Naive B cell (primary cell): Measurements from ENCODE around the gene PCDH1. TPM values are rescaled to one million over a fixed set of nuclear protein-coding genes. Genes with fewer than 3 reads are reported as not detected.

Experiments
- ATAC-seq, 2 donors: fragments of 150-1000 bp; cut with Tn5 transposase; 2 replicates each; pipeline ENCODE4 v1.10.0; 2021; ENCODE audit warnings: low read depth in 2 of 2, mild to moderate bottlenecking in 2 of 2, moderate library complexity in 2 of 2
- DNase-seq: peaks from one replicate; pipeline ENCODE4 v3.0.0; 2022
- H3K27ac Mint-ChIP-seq, 6 donors: one replicate each; pipeline ENCODE4 v1.8.0; 2020 to 2022; ENCODE audit warnings: mild to moderate bottlenecking in 6 of 6, mixed read lengths in 6 of 6, moderate library complexity in 5 of 6, inconsistent platforms in 2 of 6
- H3K27me3 Mint-ChIP-seq, 3 donors: one replicate each; pipeline ENCODE4 v1.8.0; 2021 to 2022; ENCODE audit warnings: mixed read lengths in 3 of 3, mild to moderate bottlenecking in 1 of 3
- H3K36me3 Mint-ChIP-seq, 2 donors: one replicate each; pipeline ENCODE4 v1.8.0; 2020 to 2022; ENCODE audit warnings: mixed read lengths in 2 of 2, inconsistent platforms in 1 of 2, mild to moderate bottlenecking in 1 of 2
- H3K4me1 Mint-ChIP-seq, 3 donors: one replicate each; pipeline ENCODE4 v1.8.0; 2020 to 2022; ENCODE audit warnings: mixed read lengths in 3 of 3, inconsistent platforms in 1 of 3, mild to moderate bottlenecking in 1 of 3, moderate library complexity in 1 of 3
- H3K4me3 Mint-ChIP-seq, 8 donors: one replicate each; pipeline ENCODE4 v1.8.0; 2020 to 2022; ENCODE audit warnings: mild to moderate bottlenecking in 8 of 8, mixed read lengths in 8 of 8, moderate library complexity in 8 of 8, inconsistent platforms in 2 of 8
- H3K9me3 Mint-ChIP-seq, 7 donors: one replicate each; pipeline ENCODE4 v1.8.0; 2020 to 2022; ENCODE audit warnings: mixed read lengths in 7 of 7, mild to moderate bottlenecking in 5 of 7, inconsistent platforms in 2 of 7, moderate library complexity in 1 of 7
- polyA plus RNA-seq, 6 donors: library from polyadenylated mRNA; unstranded; fragments of 300-500 nt; fragmentation: Illumina TruSeq; gene quantifications; one replicate each; pipeline ENCODE4 v1.2.3, GENCODE V29; 2021; ENCODE audit warnings: low read depth in 6 of 6

The PCDH1 gene
- polyA plus RNA-seq, 6 donors from 2014 or later, result not detected

DNA sequence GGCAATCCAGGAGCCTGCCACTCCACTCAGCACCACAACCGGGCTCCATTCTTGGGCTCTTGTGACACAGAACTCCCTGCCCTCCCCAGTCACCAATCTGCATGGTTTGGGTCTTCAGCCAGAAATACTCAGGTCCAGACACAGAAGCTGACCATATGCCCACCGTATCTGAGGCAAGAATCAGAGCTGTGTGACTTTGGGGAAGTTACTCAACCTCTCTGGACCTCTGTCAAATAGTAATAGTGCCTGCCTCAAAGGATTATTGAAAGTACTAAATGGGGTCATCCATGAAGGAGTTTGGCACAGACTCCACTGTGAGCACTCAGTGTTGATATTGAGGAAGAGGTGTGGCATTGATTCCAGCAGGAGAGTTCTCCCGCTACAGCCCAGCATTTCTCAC, 67.5 kb downstream of the PCDH1 start:
- Mint-ChIP-seq H3K9me3 (no peaks in the 10 kb centered on the region), H3K4me1 (peaks cover 3 to 11% (median 4%) of the 10 kb centered on the region in 3 donors), H3K4me3 (no peak overlapping the region), H3K27ac (peak overlapping the region in 1 of 6 donors; percentile 76), H3K27me3 (peaks cover 54 to 74% (median 67%) of the 10 kb centered on the region in 3 donors), H3K36me3 (no peaks in the 10 kb centered on the region)
- DNase-seq, result no peak
- ATAC-seq, result no peak

DNA sequence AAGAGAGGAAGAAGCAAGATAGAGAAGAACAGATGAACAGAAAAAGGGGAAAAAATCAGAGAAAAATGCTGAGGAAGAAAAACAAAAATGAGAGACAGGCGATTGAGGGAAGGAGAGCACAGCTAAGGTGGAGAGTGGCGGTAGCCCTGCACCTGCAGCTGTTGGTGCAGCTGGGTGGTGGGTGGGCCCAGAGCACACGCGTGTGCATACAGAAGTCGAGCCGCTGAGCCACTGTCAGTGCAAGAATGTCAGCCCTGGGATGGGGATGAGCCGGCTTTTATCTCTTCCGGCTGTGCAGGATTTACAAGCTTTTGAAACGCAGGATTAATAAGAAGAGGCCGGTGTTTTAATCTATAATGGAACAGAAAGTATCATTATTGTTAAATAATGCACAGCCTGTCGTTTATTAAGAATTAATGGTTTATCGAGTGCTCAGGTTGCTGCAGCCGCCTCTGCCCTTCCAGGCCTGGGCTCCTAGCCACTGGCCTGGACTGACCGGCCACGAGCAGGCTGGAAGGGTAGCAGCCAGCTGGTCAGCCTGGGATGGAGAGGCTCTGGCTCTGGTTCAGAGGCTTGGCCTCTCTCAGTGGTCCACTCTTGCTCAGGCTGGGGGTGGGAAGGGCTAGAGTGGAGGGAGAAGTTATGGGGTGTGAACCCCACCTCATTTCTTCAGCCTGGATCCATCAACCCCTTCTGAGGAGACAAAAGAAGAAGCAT, 68.7 kb downstream of the PCDH1 start:
- no peak overlapping the region for H3K27ac Mint-ChIP-seq
- H3K36me3 Mint-ChIP-seq, result no peaks in the 10 kb centered on the region
- ATAC-seq (no peak), DNase-seq (no peak)
- H3K4me3 Mint-ChIP-seq, result no peak overlapping the region
- no peaks in the 10 kb centered on the region for H3K9me3 Mint-ChIP-seq
- peaks cover 62 to 77% (median 71%) of the 10 kb centered on the region in 3 donors for H3K27me3 Mint-ChIP-seq
- H3K4me1 Mint-ChIP-seq, result peaks cover 3 to 11% (median 4%) of the 10 kb centered on the region in 3 donors

DNA sequence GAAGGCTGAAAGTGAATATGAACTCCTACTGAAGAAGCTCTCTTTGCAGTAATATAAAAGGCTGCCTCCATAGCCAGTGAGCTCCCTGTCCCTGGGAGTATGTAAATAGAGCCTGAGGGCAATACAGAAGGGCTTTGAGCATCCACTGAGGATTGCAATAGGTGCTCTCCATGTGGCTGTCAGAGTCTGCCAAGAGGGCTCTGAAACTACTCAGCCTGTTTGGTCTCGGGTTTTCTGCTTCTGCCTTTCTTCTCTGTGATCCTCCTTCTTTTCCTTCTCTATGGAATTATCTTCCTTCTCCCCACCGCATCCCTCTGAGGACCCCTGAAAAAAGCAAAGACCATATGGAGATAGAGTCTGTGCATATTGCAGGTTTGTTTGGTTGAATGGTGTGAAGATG, 69.4 kb downstream of the PCDH1 start:
- H3K27ac Mint-ChIP-seq, result no peak overlapping the region
- H3K4me1 Mint-ChIP-seq, result peaks cover 3 to 11% (median 4%) of the 10 kb centered on the region in 3 donors
- ATAC-seq (no peak), DNase-seq (no peak)
- H3K9me3 Mint-ChIP-seq, result no peaks in the 10 kb centered on the region
- H3K27me3 Mint-ChIP-seq, result peaks cover 67 to 82% (median 76%) of the 10 kb centered on the region in 3 donors
- H3K36me3 Mint-ChIP-seq, result no peaks in the 10 kb centered on the region
- H3K4me3 Mint-ChIP-seq, result no peak overlapping the region

DNA sequence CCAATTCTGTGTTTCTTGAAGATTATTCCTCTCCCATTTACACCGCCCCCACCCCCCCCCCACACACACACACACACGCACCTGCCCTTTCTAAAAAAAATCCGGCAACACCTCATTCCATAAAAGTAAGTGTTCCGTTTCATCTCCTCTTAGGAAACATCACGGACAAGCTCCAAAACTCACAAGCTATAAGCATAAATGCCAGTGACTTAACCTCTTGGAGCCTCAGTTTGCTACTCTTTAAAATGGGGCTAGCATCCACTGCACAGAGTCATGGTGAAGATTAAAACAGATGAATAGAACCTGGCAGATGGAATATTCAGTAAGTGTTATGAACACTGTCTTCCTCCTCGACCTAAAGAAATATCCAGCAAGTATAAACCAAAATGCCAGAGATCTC, 70.5 kb downstream of the PCDH1 start:
- Mint-ChIP-seq H3K4me1 (peaks cover 3 to 11% (median 4%) of the 10 kb centered on the region in 3 donors), H3K36me3 (no peaks in the 10 kb centered on the region), H3K9me3 (no peaks in the 10 kb centered on the region), H3K27me3 (peaks cover 71 to 85% (median 84%) of the 10 kb centered on the region in 3 donors), H3K27ac (no peak overlapping the region), H3K4me3 (no peak overlapping the region)
- DNase-seq, result no peak
- no peak for ATAC-seq

DNA sequence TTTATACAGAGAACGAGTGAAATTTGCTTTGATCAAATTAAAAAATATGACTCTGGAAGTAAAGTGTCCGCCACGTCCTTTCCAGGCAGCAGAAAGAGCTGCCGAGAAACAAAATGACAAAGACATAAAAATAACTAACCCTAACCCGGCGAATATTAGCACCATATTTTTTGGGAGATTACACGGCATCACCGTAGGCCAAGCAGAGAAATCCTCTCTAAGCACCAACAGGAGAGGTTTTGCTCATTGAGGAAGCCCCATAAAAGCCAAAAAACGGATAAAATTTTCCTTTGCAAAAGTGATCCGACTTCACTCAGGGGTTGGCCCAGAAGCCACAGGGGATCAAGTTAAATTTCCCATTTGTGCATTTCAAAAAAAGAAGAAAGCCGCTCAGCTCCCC, 70.9 kb downstream of the PCDH1 start:
- no peak for ATAC-seq
- Mint-ChIP-seq H3K27ac (no peak overlapping the region), H3K36me3 (no peaks in the 10 kb centered on the region), H3K27me3 (peaks cover 76 to 85% (median 84%) of the 10 kb centered on the region in 3 donors), H3K9me3 (no peaks in the 10 kb centered on the region), H3K4me1 (peaks cover 3 to 8% (median 4%) of the 10 kb centered on the region in 3 donors), H3K4me3 (no peak overlapping the region)
- DNase-seq, result no peak

DNA sequence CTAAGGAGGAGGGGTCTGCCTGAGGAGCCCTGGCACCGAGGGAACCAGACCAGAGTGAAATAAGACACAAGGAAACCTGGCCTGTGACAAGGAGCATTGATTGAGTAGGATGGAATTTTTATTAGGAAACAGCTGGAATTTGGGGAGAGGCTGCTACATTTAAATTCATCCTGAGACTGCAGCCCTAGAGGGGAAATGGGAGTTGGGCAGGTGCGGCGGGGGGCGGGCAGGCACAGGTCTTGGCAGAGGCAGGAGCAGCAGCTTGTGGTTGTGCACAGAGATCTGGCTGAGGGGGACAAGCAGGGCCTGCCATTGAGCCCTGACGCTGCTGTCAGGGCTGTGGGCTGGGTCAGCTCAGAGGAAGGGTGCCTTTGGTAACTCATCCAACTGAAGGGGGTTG, 71.6 kb downstream of the PCDH1 start:
- no peak overlapping the region for H3K4me3 Mint-ChIP-seq
- H3K27me3 Mint-ChIP-seq, result peaks cover 76 to 79% (median 78%) of the 10 kb centered on the region in 3 donors
- H3K4me1 Mint-ChIP-seq, result peaks cover under 1 to 4% (median 3%) of the 10 kb centered on the region in 3 donors
- no peak for ATAC-seq
- peak overlapping the region in 1 of 6 donors; percentile 77 for H3K27ac Mint-ChIP-seq
- H3K36me3 Mint-ChIP-seq, result no peaks in the 10 kb centered on the region
- no peak for DNase-seq
- no peaks in the 10 kb centered on the region for H3K9me3 Mint-ChIP-seq

DNA sequence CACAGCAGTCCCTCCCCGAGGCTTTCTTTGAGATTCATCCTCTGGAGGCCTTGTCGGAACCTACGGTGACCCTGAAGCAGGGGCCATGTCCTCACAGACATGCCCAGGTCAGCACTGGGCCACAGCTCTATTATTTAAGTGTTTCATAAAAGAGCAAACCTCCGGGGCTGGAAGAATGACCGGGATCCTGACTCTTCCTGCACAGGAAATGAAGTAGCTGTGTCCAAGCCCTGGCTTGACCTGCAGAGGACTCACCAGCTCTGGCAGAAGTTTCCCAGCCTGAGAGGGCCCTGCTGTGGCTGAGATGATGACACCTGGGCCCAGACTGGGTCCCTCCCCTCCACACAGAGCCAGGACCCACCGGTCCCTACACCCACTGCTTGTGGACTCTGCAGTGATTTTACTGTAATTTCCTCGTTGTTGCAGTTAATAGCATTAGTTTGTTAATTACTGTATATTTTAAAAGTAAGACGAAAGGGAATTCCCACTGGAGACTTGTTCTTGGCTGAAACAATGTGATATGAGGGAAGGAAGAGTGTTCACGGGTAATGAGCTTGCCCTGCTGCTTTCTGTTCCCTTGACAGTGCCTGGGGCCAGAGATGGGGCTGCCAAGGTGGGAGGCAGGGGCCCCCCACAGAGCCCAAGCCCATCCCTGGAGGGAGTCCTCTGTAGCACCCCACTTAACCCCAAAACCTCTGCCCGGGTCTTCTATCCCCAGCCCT, 72.2 kb downstream of the PCDH1 start:
- no peaks in the 10 kb centered on the region for H3K36me3 Mint-ChIP-seq
- H3K27me3 Mint-ChIP-seq, result peaks cover 70 to 73% (median 72%) of the 10 kb centered on the region in 3 donors
- no peaks in the 10 kb centered on the region for H3K4me1 Mint-ChIP-seq
- DNase-seq (no peak), ATAC-seq (no peak)
- H3K4me3 Mint-ChIP-seq, result no peak overlapping the region
- no peaks in the 10 kb centered on the region for H3K9me3 Mint-ChIP-seq
- H3K27ac Mint-ChIP-seq, result peak overlapping the region in 1 of 6 donors; percentile 77

DNA sequence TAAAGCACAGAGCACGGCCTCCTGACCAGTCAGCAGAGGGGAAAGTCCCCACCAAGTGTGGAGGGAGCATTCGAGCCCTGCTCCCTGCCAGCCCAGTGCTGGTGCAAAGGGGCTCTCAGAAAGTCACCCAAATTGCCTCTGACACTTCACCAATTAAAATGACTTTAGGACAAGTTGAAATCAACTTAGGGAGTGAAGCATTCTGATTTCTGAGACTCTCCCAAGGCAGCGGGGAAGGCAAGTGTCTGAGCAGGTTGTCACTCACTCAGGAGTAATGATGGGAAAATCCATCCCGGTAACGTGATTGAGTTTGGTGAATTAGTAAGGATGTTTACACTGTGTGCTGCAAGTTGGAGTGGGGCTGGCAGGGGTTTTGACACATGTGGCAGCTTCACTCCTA, 73.7 kb downstream of the PCDH1 start:
- no peaks in the 10 kb centered on the region for H3K36me3 Mint-ChIP-seq

More for the DNA sequence above, 73.7 kb downstream of the PCDH1 start:
- no peaks in the 10 kb centered on the region for H3K9me3 Mint-ChIP-seq
- ATAC-seq (no peak), DNase-seq (no peak)
- H3K27ac Mint-ChIP-seq, result peak overlapping the region in 1 of 6 donors; percentile 30
- no peaks in the 10 kb centered on the region for H3K4me1 Mint-ChIP-seq
- H3K4me3 Mint-ChIP-seq, result no peak overlapping the region
- peaks cover 58 to 67% (median 67%) of the 10 kb centered on the region in 3 donors for H3K27me3 Mint-ChIP-seq

Other genes starting within 250 kb of the PCDH1 start
- 100 to 1,000 TPM in 3 of 6 donors, 10 to 100 TPM in 3; 88.0 to 173 (median 99.5) TPM for gene HDAC3, start 241.6 kb downstream of the PCDH1 start, polyA plus RNA-seq
- 1 to 10 TPM; 1.3 to 3.8 (median 2.3) TPM for gene RELL2, start 241.4 kb downstream of the PCDH1 start, polyA plus RNA-seq
- gene FCHSD1, start 227.0 kb downstream of the PCDH1 start, polyA plus RNA-seq, result 10 to 100 TPM in 2 of 6 donors, 1 to 10 TPM in 4; 4.9 to 12.1 (median 8.2) TPM
- gene ARAP3, start 196.2 kb downstream of the PCDH1 start, polyA plus RNA-seq, result not detected
- 10 to 100 TPM; 39.1 to 51.1 (median 44.1) TPM for gene DELE1, start 45.5 kb upstream of the PCDH1 start, polyA plus RNA-seq
- under 1 TPM in 5 of 6 donors, not detected in 1; 0.09 to 0.29 (median 0.20) TPM for gene PCDH12, start 79.8 kb upstream of the PCDH1 start, polyA plus RNA-seq
- gene RNF14, start 90.7 kb upstream of the PCDH1 start, polyA plus RNA-seq, result 10 to 100 TPM; 19.8 to 38.6 (median 34.6) TPM
- 1 to 10 TPM; 4.5 to 9.9 (median 6.2) TPM for gene GNPDA1, start 134.6 kb upstream of the PCDH1 start, polyA plus RNA-seq
- gene NDFIP1, start 230.4 kb upstream of the PCDH1 start, polyA plus RNA-seq, result 10 to 100 TPM; 11.8 to 21.1 (median 17.9) TPM